ENCODE results near the gene NGRN. TPM values are rescaled to one million over a fixed set of nuclear protein-coding genes. Genes with fewer than 3 reads are reported as not detected.
A peak's percentile ranks its signal among the peaks of the same experiment; 100 is the strongest.
"Not testable (repeated sequence)": the region's sequence is repeated elsewhere in the genome, so short reads cannot be mapped to it uniquely, and the experiment has no call there.

The NGRN gene
- total RNA-seq, 1 donor from 2014 or later, result 91.8 TPM

GRCh38 chr15:90234096-90234988 lies 31.1 kb upstream of the NGRN start, which contains the start of gene GDPGP1:
Gene GDPGP1, plus strand, starts transcription at chr15:90234209. Its CDS starts 6,700 bp downstream, at chr15:90240909.
- DNase-seq (ENCODE audit: low spot score), result no peak

- DNase-seq (ENCODE audit: low spot score), result no peak
Measured at GRCh38 chr15:90239371-90239770, 26.1 kb upstream of the NGRN start.

GRCh38 chr15:90240856-90241255 lies 24.6 kb upstream of the NGRN start:
- no peak for DNase-seq (ENCODE audit: low spot score)

GRCh38 chr15:90241343-90242192 lies 23.9 kb upstream of the NGRN start:
- no peak for DNase-seq (ENCODE audit: low spot score)

- no peak for DNase-seq (ENCODE audit: low spot score)
Measured at GRCh38 chr15:90243943-90244639, 21.4 kb upstream of the NGRN start.

- no peak for DNase-seq (ENCODE audit: low spot score)
Measured at GRCh38 chr15:90248789-90249202, 16.7 kb upstream of the NGRN start.

GRCh38 chr15:90249203-90249863 lies 16.1 kb upstream of the NGRN start, which contains the start of gene TTLL13:
Gene TTLL13, plus strand, starts transcription at chr15:90249556. Its CDS starts 1,075 bp downstream, at chr15:90250631.
- DNase-seq (ENCODE audit: low spot score), result peak; percentile 94

- no peak for DNase-seq (ENCODE audit: low spot score)
Measured at GRCh38 chr15:90257776-90258175, 7.7 kb upstream of the NGRN start.

GRCh38 chr15:90259524-90259923 lies 5.9 kb upstream of the NGRN start:
- no peak for DNase-seq (ENCODE audit: low spot score)

- DNase-seq (ENCODE audit: low spot score), result not testable (repeated sequence)
Measured at GRCh38 chr15:90260731-90261130, 4.7 kb upstream of the NGRN start.

- DNase-seq (ENCODE audit: low spot score), result no peak
Measured at GRCh38 chr15:90261811-90262210, 3.7 kb upstream of the NGRN start.

- DNase-seq (ENCODE audit: low spot score), result no peak
Measured at GRCh38 chr15:90262426-90262825, 3.0 kb upstream of the NGRN start.

- DNase-seq (ENCODE audit: low spot score), result no peak
Measured at GRCh38 chr15:90264671-90265070, 801 bp upstream of the NGRN start.

GRCh38 chr15:90266061-90266431 lies 574 bp downstream of the NGRN start:
- DNase-seq (ENCODE audit: low spot score), result peak; percentile 35

- DNase-seq (ENCODE audit: low spot score), result no peak
Measured at GRCh38 chr15:90266485-90266884, 1.0 kb downstream of the NGRN start.

- no peak for DNase-seq (ENCODE audit: low spot score)
Measured at GRCh38 chr15:90268415-90268814, 2.9 kb downstream of the NGRN start.

- DNase-seq (ENCODE audit: low spot score), result no peak
Measured at GRCh38 chr15:90270502-90271150, 5.2 kb downstream of the NGRN start.

- no peak for DNase-seq (ENCODE audit: low spot score)
Measured at GRCh38 chr15:90271459-90272166, 6.1 kb downstream of the NGRN start.

- not testable (repeated sequence) for DNase-seq (ENCODE audit: low spot score)
Measured at GRCh38 chr15:90278467-90278866, 13.0 kb downstream of the NGRN start.

GRCh38 chr15:90280743-90281142 lies 15.3 kb downstream of the NGRN start:
- DNase-seq (ENCODE audit: low spot score), result not testable (repeated sequence)
